HCT116 (cell line): ENCODE data around the gene LMLN. TPM values are rescaled to one million over a fixed set of nuclear protein-coding genes. Genes with fewer than 3 reads are reported as not detected.

Experiments used
- ATAC-seq: fragments of 200-7000 bp; cut with Tn5 transposase; 2 replicates; pipeline ENCODE4 v1.9.1; 2020; ENCODE audit warnings: mild to moderate bottlenecking, moderate library complexity
- BruUV-seq: library from RNA; stranded (reverse); fragments of 400-500 nt; replicated peaks from 2 replicates; lab custom pipeline; 2021; lab: Mats Ljungman, UMichigan
- CTCF ChIA-PET: fragments of 300-600 bp; sonication (Branson Sonifier 250); formaldehyde crosslinking; loops from one replicate; lab custom pipeline; 2021; ENCODE audit warnings: antibody characterized with exemption; lab: Charles Lee
- POLR2A ChIA-PET: fragments of 300-600, 350-600 bp; sonication (Branson Sonifier 250); formaldehyde crosslinking; loops from one replicate; lab custom pipeline; 2021; ENCODE audit warnings: antibody characterized with exemption; lab: Charles Lee
- RAD21 ChIA-PET, 2 experiments: fragments of 300-600 bp; sonication (Branson Sonifier 250); formaldehyde crosslinking; loops; one replicate each; lab custom pipeline; 2023; ENCODE audit warnings: low total read pairs in 2 of 2; ENCODE audit not compliant: uncharacterized antibody in 2 of 2, unreplicated experiment in 2 of 2, low non-redundant PET in 1 of 2; lab: Charles Lee
- DNase-seq: peaks from one replicate; pipeline ENCODE4 v3.0.0-alpha.2; 2010; ENCODE audit warnings: low read depth, low spot score
- H2AFZ ChIP-seq: fragments of 200-600 bp; shearing (Covaris generic), sonication (generic); 2 replicates; pipeline ENCODE4 v1.6.1; 2017; ENCODE audit warnings: low read depth, mixed run types, mixed read lengths, antibody characterized with exemption, low read length; ENCODE audit not compliant: poor library complexity, severe bottlenecking
- H3K27ac ChIP-seq: 2 replicates; pipeline ENCODE4 v1.5.1; 2012; ENCODE audit warnings: low read depth, low read length
- H3K27me3 ChIP-seq: fragments of 200-600 bp; sonication (generic); 2 replicates; pipeline ENCODE4 v1.6.1; 2016; ENCODE audit warnings: mixed run types, low read length, mixed read lengths; ENCODE audit not compliant: insufficient read depth
- H3K36me3 ChIP-seq, 2 experiments: fragments of 200-500 bp in 1 of 2; fragments of 200-600 bp in 1 of 2; sonication (Bioruptor generic) in 1 of 2; sonication (generic) in 1 of 2; 2 replicates each; pipeline versions ENCODE4 v1.5.1 to v1.6.1; 2014 to 2016; ENCODE audit warnings: low read length in 2 of 2, inconsistent platforms in 1 of 2, mixed read lengths in 1 of 2, mixed run types in 1 of 2; ENCODE audit not compliant: insufficient read depth in 2 of 2, control insufficient read depth in 1 of 2
- H3K4me1 ChIP-seq, 2 experiments: fragments of 200-600 bp in 1 of 2; sonication (generic) in 1 of 2; 2 replicates each; pipeline versions ENCODE4 v1.5.1 to v1.6.1; 2012 to 2017; ENCODE audit warnings: low read length in 2 of 2, inconsistent platforms in 1 of 2, mild to moderate bottlenecking in 1 of 2, mixed read lengths in 1 of 2, mixed run types in 1 of 2, moderate library complexity in 1 of 2; ENCODE audit not compliant: insufficient read depth in 2 of 2, control insufficient read depth in 1 of 2
- H3K4me2 ChIP-seq: fragments of 200-600 bp; sonication (generic); 2 replicates; pipeline ENCODE4 v1.6.1; 2017; ENCODE audit warnings: mixed run types, low read length, mixed read lengths
- H3K4me3 ChIP-seq, 2 experiments: fragments of 200-600 bp in 1 of 2; sonication (generic) in 1 of 2; replicated peaks in 1 of 2; 2 replicates each; pipeline ENCODE4 v1.5.1; 2011 to 2016; ENCODE audit warnings: low read length in 2 of 2, control low read depth in 1 of 2, low read depth in 1 of 2, mild to moderate bottlenecking in 1 of 2, mixed read lengths in 1 of 2, mixed run types in 1 of 2
- H3K79me2 ChIP-seq: fragments of 200-600 bp; sonication (generic); 2 replicates; pipeline ENCODE4 v1.6.1; 2017; ENCODE audit warnings: mild to moderate bottlenecking, mixed run types, low read length, moderate library complexity, mixed read lengths; ENCODE audit not compliant: insufficient read depth
- H3K9ac ChIP-seq: fragments of 200-600 bp; sonication (generic); 2 replicates; pipeline ENCODE4 v1.6.1; 2016; ENCODE audit warnings: low read length, mixed read lengths
- H3K9me2 ChIP-seq: fragments of 200-600 bp; sonication (generic), shearing (Covaris generic); 2 replicates; pipeline ENCODE4 v1.6.1; 2017; ENCODE audit warnings: mixed run types, mild to moderate bottlenecking, moderate library complexity; ENCODE audit not compliant: insufficient read depth
- H3K9me3 ChIP-seq, 2 experiments: fragments of 200-500 bp in 1 of 2; fragments of 200-600 bp in 1 of 2; sonication (Bioruptor generic) in 1 of 2; sonication (generic) in 1 of 2; 2 replicates each; pipeline ENCODE4 v1.6.1; 2014 to 2017; ENCODE audit warnings: low read length in 2 of 2, mixed read lengths in 2 of 2, inconsistent platforms in 1 of 2, low read depth in 1 of 2, mild to moderate bottlenecking in 1 of 2, mixed run types in 1 of 2, moderate library complexity in 1 of 2; ENCODE audit not compliant: control insufficient read depth in 1 of 2, insufficient read depth in 1 of 2
- H4K20me1 ChIP-seq: fragments of 200-600 bp; sonication (generic), shearing (Covaris generic); 2 replicates; pipeline ENCODE4 v1.6.1; 2017; ENCODE audit warnings: mixed run types, mild to moderate bottlenecking, moderate library complexity; ENCODE audit not compliant: insufficient read depth
- ATF3 ChIP-seq: IDR thresholded peaks from 2 replicates; pipeline ENCODE4 v1.6.1; 2012
- CEBPB ChIP-seq: IDR thresholded peaks from 2 replicates; pipeline ENCODE4 v1.6.1; 2012; ENCODE audit warnings: low read depth
- EGR1 ChIP-seq: IDR thresholded peaks from 2 replicates; pipeline ENCODE4 v1.6.1; 2012; ENCODE audit warnings: low read depth
- ELF1 ChIP-seq: IDR thresholded peaks from 2 replicates; pipeline ENCODE4 v1.6.1; 2012; ENCODE audit warnings: low read depth, borderline replicate concordance
- POLR2AphosphoS5 ChIP-seq: IDR thresholded peaks from 2 replicates; pipeline ENCODE4 v1.6.1; 2011; ENCODE audit warnings: mild to moderate bottlenecking, low read depth, low read length, moderate library complexity
- REST ChIP-seq: IDR thresholded peaks from 2 replicates; pipeline ENCODE4 v1.6.1; 2012; ENCODE audit warnings: low read depth
- SP1 ChIP-seq: IDR thresholded peaks from 2 replicates; pipeline ENCODE4 v1.6.1; 2012; ENCODE audit warnings: low read depth
- YY1 ChIP-seq: IDR thresholded peaks from 2 replicates; pipeline ENCODE4 v1.6.1; 2011; ENCODE audit warnings: low read length, low read depth, moderate library complexity, mild to moderate bottlenecking; ENCODE audit not compliant: insufficient replicate concordance; ENCODE audit errors: extremely low read depth
- ZBTB33 ChIP-seq: IDR thresholded peaks from 2 replicates; pipeline ENCODE4 v1.6.1; 2011; ENCODE audit warnings: mild to moderate bottlenecking, low read length, moderate library complexity; ENCODE audit not compliant: insufficient replicate concordance; ENCODE audit errors: extremely low read depth
- ZNF274 ChIP-seq: fragments of 200-500 bp; sonication (Bioruptor generic); IDR thresholded peaks from 2 replicates; pipeline ENCODE4 v1.6.1; 2014; ENCODE audit warnings: mild to moderate bottlenecking, low read depth, low read length, inconsistent platforms
- intact Hi-C: fragments of 100-400 bp; cut with micrococcal nuclease; formaldehyde crosslinking; loops from 2 replicates; pipeline ENCODE4 v1.10.0; 2022
- total RNA-seq: library from RNA; stranded (reverse); gene quantifications from one replicate; pipeline ENCODE4 v1.2.1, GENCODE V29; 2021; ENCODE audit not compliant: unreplicated experiment

The LMLN gene
- total RNA-seq, 1 experiment from 2014 or later, result 7.2 TPM

GRCh38 chr3:197975311-197975710, 15.3 kb downstream of the LMLN start:
- Histone ChIP-seq H3K9me3 (no peaks in the 10 kb centered on the region; a peak in 1 of 4 replicates), H3K9ac (no peak overlapping the region), H3K4me2 (no peak overlapping the region), H3K36me3 (no peaks in the 10 kb centered on the region), H3K27me3 (no peaks in the 10 kb centered on the region), H3K79me2 (no peaks in the 10 kb centered on the region), H3K9me2 (no peaks in the 10 kb centered on the region), H3K27ac (no peak overlapping the region), H3K4me1 (no peaks in the 10 kb centered on the region), H2AFZ (no peak overlapping the region), H3K4me3 (no peak overlapping the region), H4K20me1 (no peaks in the 10 kb centered on the region)
- DNase-seq, result no peak
- ChIA-PET POLR2A (no interaction called here), CTCF (no interaction called here), RAD21 (no interaction called here)
- TF ChIP-seq POLR2AphosphoS5, result no peak
- TF ChIP-seq ATF3, result no peak
- no peak for TF ChIP-seq YY1
- BruUV-seq, result no TSS peak
- intact Hi-C loops, result no loop called here
- no peak for ATAC-seq

- H3K36me3 ChIP-seq, result no peaks in the 10 kb centered on the region
- no peaks in the 10 kb centered on the region for H3K27me3 ChIP-seq
- CTCF ChIA-PET, result no interaction called here
- POLR2A ChIA-PET, result no interaction called here
- no peaks in the 10 kb centered on the region for H4K20me1 ChIP-seq
- TF ChIP-seq CEBPB, result no peak
- TF ChIP-seq ZNF274, result no peak
- TF ChIP-seq REST, result no peak
- no peak for TF ChIP-seq ELF1
- no peak for TF ChIP-seq SP1
- no peak for TF ChIP-seq ZBTB33
- no peak for TF ChIP-seq EGR1
- no peak for TF ChIP-seq ATF3
- ATAC-seq (no peak), DNase-seq (no peak)
- BruUV-seq, result no TSS peak
- H3K4me2 ChIP-seq, result no peak overlapping the region
- H3K9me3 ChIP-seq, result no peaks in the 10 kb centered on the region
- no peaks in the 10 kb centered on the region for H3K9me2 ChIP-seq
- H2AFZ ChIP-seq, result no peak overlapping the region
- no peak overlapping the region for H3K9ac ChIP-seq
- intact Hi-C loops, result no loop called here
- no peaks in the 10 kb centered on the region for H3K4me1 ChIP-seq
- no peaks in the 10 kb centered on the region for H3K79me2 ChIP-seq
- RAD21 ChIA-PET, result no interaction called here
- no peak overlapping the region for H3K4me3 ChIP-seq
- H3K27ac ChIP-seq, result no peak overlapping the region
Measured at GRCh38 chr3:197983076-197983475, 23.1 kb downstream of the LMLN start.
